Endometrial microvascular endothelial cells (primary cell): Measurements from ENCODE around the gene PLEKHJ1. TPM values are rescaled to one million over a fixed set of nuclear protein-coding genes. Genes with fewer than 3 reads are reported as not detected.

Experiments
- in situ Hi-C: cut with HindIII; loops from 2 replicates; pipeline ENCODE4 v1.10.0; 2017; ENCODE audit warnings: low sequenced_read_pairs, low pct_unique_long_range_greater_than_20kb; ENCODE audit errors: inconsistent ontology term
- total RNA-seq: library from RNA; depleted of rRNA; stranded (reverse); fragments of >200 nt; gene quantifications from one replicate; pipeline ENCODE4 v1.2.3, GENCODE V29; 2015; ENCODE audit errors: inconsistent ontology term

The PLEKHJ1 gene
- total RNA-seq, 1 donor from 2014 or later: 118 TPM

GRCh38 chr19:2239771-2240770, 3.9 kb upstream of the PLEKHJ1 start:
- in situ Hi-C loops: no loop called here

GRCh38 chr19:2239173-2239572, 3.0 kb upstream of the PLEKHJ1 start:
- in situ Hi-C loops: no loop called here

- in situ Hi-C loops: no loop called here
Observed at GRCh38 chr19:2237869-2238153, 1.7 kb upstream of the PLEKHJ1 start.

- in situ Hi-C loops: no loop called here
Observed at GRCh38 chr19:2237051-2237868, 1.1 kb upstream of the PLEKHJ1 start.

- in situ Hi-C loops: no loop called here
Observed at GRCh38 chr19:2236064-2236313, 140 bp downstream of the PLEKHJ1 start.

GRCh38 chr19:2235381-2236063, 607 bp downstream of the PLEKHJ1 start:
- in situ Hi-C loops: no loop called here

- in situ Hi-C loops: no loop called here
Observed at GRCh38 chr19:2234996-2235380, 1.1 kb downstream of the PLEKHJ1 start.

- in situ Hi-C loops: no loop called here
Observed at GRCh38 chr19:2233601-2234280, 2.4 kb downstream of the PLEKHJ1 start.

GRCh38 chr19:2232286-2233151, 3.6 kb downstream of the PLEKHJ1 start:
- in situ Hi-C loops: no loop called here

GRCh38 chr19:2231621-2232221, 4.4 kb downstream of the PLEKHJ1 start:
- in situ Hi-C loops: no loop called here

- in situ Hi-C loops: no loop called here
Observed at GRCh38 chr19:2230807-2231533, 5.2 kb downstream of the PLEKHJ1 start.

- in situ Hi-C loops: no loop called here
Observed at GRCh38 chr19:2230033-2230531, 6.0 kb downstream of the PLEKHJ1 start.

GRCh38 chr19:2229103-2230032, 6.8 kb downstream of the PLEKHJ1 start:
- in situ Hi-C loops: no loop called here

GRCh38 chr19:2228157-2229030, 7.7 kb downstream of the PLEKHJ1 start:
- in situ Hi-C loops: no loop called here

- in situ Hi-C loops: no loop called here
Observed at GRCh38 chr19:2227415-2228156, 8.5 kb downstream of the PLEKHJ1 start.
